ENCODE measurements around the gene PARD6G. TPM values are rescaled to one million over a fixed set of nuclear protein-coding genes. Genes with fewer than 3 reads are reported as not detected.
A peak's percentile ranks its signal among the peaks of the same experiment; 100 is the strongest.

Gene PARD6G
- total RNA-seq, 1 donor from 2014 or later, result 25.2 TPM

DNA sequence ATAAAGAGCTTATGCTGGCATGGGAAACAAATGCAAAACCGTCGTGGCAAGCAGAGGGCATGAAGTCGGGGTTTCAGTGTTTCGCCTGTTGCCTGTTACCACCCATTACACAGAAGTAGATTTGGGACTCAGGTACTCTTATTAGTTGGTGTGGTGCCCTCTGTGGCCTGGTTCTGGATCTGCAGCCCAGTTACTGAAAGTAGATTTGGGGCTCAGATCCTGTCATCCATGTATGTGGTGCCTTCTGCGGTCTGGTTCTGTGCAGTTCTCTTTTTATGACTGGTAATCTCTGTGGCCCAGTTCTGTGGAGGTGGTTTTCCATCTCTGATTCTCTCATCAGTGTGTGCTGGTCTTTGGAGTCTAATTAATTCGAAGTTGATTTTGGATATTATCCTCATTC, 93.0 kb downstream of the PARD6G start:
- peaks cover 6% of the 10 kb centered on the region for H3K27me3 Mint-ChIP-seq (ENCODE audit: unreplicated experiment)
- no peak overlapping the region for H3K4me3 Mint-ChIP-seq (ENCODE audit: unreplicated experiment)
- peaks cover 5% of the 10 kb centered on the region for H3K9me3 Mint-ChIP-seq (ENCODE audit: unreplicated experiment)
- H3K36me3 Mint-ChIP-seq (ENCODE audit: unreplicated experiment), result no peaks in the 10 kb centered on the region
- TF ChIP-seq CTCF (IDR thresholded peaks at IDR 0.05; ENCODE audit: partially characterized antibody, unreplicated experiment), result peak; percentile 38
- H3K27ac Mint-ChIP-seq (ENCODE audit: unreplicated experiment), result no peak overlapping the region
- peaks cover 3% of the 10 kb centered on the region for H3K4me1 Mint-ChIP-seq (ENCODE audit: low read depth, unreplicated experiment)
- DNase-seq, result no peak

DNA sequence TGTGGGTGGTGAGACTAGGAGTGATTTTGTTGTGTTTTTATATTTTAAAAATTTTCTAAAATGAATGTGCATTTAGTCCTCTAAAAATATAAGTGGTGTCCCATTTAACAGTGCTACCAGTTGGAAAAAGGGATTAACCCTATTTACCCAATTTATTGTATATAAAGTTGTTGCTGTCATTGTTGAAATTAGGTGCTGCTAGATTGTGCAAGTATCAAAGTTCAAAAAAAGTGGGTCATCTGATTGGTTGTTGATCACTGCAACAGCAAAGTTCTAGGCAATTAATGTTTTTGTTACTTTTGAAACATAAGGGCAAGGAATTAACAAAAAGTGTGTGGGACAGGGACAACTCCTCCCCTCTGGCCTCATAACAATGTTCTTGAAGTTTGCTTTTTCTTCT, 97.6 kb downstream of the PARD6G start:
- Mint-ChIP-seq H3K27ac (ENCODE audit: unreplicated experiment) (no peak overlapping the region), H3K36me3 (ENCODE audit: unreplicated experiment) (no peaks in the 10 kb centered on the region), H3K9me3 (ENCODE audit: unreplicated experiment) (peaks cover 10% of the 10 kb centered on the region), H3K27me3 (ENCODE audit: unreplicated experiment) (peaks cover 9% of the 10 kb centered on the region), H3K4me3 (ENCODE audit: unreplicated experiment) (no peak overlapping the region), H3K4me1 (ENCODE audit: low read depth, unreplicated experiment) (peaks cover 5% of the 10 kb centered on the region)
- no peak for TF ChIP-seq CTCF (IDR thresholded peaks at IDR 0.05; ENCODE audit: partially characterized antibody, unreplicated experiment)
- no peak for DNase-seq

GRCh38 chr18:80148326-80149199, 98.8 kb downstream of the PARD6G start:
- H3K36me3 Mint-ChIP-seq (ENCODE audit: unreplicated experiment), result no peaks in the 10 kb centered on the region
- peak overlapping the region; percentile 85 for H3K4me3 Mint-ChIP-seq (ENCODE audit: unreplicated experiment)
- TF ChIP-seq CTCF (IDR thresholded peaks at IDR 0.05; ENCODE audit: partially characterized antibody, unreplicated experiment), result no peak
- DNase-seq, result no peak
- peaks cover 12% of the 10 kb centered on the region for H3K4me1 Mint-ChIP-seq (ENCODE audit: low read depth, unreplicated experiment)
- H3K27me3 Mint-ChIP-seq (ENCODE audit: unreplicated experiment), result peaks cover 9% of the 10 kb centered on the region
- peaks cover 10% of the 10 kb centered on the region for H3K9me3 Mint-ChIP-seq (ENCODE audit: unreplicated experiment)
- peak overlapping the region; percentile 33 for H3K27ac Mint-ChIP-seq (ENCODE audit: unreplicated experiment)

GRCh38 chr18:80147418-80148325, 99.6 kb downstream of the PARD6G start:
- H3K4me3 Mint-ChIP-seq (ENCODE audit: unreplicated experiment), result peak overlapping the region; percentile 85
- H3K9me3 Mint-ChIP-seq (ENCODE audit: unreplicated experiment), result peaks cover 10% of the 10 kb centered on the region
- H3K4me1 Mint-ChIP-seq (ENCODE audit: low read depth, unreplicated experiment), result peaks cover 12% of the 10 kb centered on the region
- no peaks in the 10 kb centered on the region for H3K36me3 Mint-ChIP-seq (ENCODE audit: unreplicated experiment)
- peak; percentile 76 for DNase-seq
- TF ChIP-seq CTCF (IDR thresholded peaks at IDR 0.05; ENCODE audit: partially characterized antibody, unreplicated experiment), result no peak
- H3K27me3 Mint-ChIP-seq (ENCODE audit: unreplicated experiment), result peaks cover 9% of the 10 kb centered on the region
- H3K27ac Mint-ChIP-seq (ENCODE audit: unreplicated experiment), result peak overlapping the region; percentile 45

Data from glutamatergic neuron (in vitro differentiated cells).